Fibroblast of gingiva (primary cell): ENCODE measurements around the gene MIOS.
A peak's percentile ranks its signal among the peaks of the same experiment; 100 is the strongest.

Experiments
- DNase-seq: peaks from one replicate; pipeline ENCODE4 v3.0.0-alpha.2; 2011; ENCODE audit warnings: low read depth

The MIOS gene

DNA sequence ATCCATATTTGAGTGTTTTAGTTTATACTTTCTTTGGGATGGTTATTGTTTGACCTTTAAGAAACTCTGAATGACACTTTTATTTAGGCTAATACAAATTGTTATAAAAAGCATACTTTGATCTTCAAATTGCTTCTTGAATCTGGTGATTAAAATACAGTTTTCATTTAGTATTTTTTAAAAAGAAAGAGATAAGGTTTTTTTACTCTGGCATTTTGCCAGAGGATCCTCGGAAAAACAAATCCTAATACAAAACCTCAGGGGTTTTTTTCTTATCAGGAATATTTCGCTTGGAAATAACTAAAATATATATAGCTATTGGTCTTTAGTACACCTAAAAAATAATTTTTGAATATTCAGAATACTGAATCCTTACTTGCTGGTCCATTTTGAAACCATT, 17.0 kb downstream of the MIOS start:
- DNase-seq: no peak

DNA sequence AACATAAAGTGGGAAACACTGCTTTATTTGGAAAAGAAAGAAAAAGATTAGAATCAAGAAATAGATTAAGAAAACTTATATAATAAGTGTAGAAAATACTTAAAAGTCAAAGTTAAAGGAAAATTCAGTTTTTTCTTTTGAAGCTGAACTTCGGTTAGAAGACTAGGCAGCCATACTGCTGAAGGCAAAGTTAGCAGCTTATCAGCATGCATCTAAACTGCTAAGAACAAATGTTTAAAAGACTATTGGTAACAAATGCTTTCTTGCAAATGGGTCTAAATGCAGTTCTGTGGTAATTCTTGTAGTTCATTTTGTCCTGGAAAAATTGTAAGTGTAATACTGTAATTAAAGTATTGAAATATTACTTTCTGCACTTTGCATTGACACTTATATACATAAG, 18.0 kb downstream of the MIOS start:
- DNase-seq: no peak

DNA sequence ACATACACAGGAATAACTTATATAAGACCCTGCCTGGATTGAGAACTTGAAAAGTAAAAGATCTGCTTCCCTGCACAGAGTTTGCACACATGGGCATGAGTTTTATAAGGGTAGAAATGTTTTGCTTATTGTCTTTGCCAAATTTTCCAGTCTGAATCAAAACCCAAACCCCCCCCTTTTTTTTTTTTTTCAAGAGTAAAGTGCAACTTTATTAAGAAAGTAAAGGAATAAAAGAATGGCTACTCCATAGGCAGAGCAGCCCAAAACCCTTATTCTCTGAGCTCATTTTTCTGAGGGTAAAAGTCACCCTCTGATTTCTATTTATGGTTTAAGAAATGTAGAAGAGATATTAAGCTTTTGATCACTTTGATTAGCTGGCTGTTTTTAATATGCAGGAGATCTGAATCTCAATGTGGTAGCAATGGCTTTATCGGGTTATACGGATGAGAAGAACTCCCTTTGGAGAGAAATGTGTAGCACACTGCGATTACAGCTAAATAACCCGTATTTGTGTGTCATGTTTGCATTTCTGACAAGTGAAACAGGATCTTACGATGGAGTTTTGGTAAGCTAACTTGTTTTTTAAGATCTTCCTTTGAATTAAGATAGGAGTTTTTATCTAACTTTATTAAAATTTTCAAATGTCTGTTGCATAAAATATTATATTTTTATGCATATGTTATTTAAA, 18.7 kb downstream of the MIOS start:
- no peak for DNase-seq

DNA sequence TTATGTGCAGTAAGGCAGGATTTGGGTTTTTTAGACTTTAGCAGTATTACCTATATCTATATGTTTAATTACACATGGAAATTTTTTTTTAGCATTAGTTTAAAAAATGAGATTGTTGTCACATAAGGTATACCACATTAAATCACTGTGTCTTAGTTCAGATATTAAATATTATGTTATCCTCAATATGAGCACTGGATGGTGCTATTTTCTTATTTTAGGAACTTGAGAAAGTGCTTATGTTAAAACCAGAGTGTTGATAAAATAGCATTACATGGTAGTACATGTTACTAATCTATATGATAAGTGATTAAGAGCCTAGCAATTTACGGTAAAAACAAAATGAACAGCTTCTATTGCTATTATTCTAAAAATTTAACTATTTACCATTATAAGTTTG, 28.8 kb downstream of the MIOS start:
- peak; percentile 16 for DNase-seq

DNA sequence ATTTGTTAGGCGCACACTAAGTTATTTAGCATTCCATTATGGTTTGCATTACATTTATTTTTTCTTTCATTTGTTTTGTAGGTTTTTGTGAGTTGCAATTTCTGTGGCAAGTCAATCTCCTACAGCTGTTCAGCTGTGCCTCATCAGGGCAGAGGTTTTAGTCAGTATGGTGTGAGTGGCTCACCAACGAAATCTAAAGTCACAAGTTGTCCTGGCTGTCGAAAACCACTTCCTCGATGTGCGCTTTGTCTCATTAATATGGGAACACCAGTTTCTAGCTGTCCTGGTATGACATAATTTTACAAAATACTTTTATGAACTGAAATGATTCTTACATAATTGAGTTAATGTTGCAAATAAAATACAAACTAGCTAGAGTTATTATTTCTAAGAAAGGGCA, 29.5 kb downstream of the MIOS start:
- no peak for DNase-seq

DNA sequence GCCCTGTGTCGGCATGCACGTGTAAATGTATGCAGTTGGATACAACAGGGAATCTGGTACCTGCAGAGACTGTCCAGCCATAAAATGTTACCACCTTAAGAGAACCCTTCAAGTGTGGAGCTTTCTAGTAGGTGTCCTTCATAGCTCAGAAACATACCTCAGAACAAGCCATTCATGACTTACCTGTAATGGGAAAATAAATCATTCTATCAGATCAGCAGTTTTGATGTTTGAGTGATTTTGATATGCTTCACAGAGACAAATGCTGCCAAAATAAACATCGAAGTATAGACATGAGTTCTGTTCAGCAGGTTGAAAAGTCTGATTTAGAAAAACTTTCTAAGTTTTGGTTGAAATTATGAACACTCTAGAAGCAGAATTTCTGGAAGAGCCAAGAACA, 40.3 kb downstream of the MIOS start:
- no peak for DNase-seq

DNA sequence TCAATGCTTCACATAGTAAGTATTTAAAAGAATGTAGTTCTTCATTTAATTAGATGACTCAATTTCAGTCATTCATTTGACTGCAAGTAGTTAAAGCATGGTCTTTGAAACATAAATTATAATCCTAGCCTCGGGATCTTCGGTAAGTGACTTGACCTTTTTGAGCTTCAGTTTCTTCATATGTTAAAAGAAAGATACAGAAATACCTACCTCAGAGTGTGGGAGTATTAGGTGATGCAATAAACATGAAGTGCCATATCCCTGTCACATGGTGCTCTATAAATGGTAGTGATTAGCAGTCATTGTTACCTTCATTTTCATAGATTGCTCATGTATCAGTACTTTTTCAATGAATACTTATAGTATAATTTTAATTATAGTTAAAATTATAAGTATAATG, 42.6 kb downstream of the MIOS start:
- DNase-seq: no peak

DNA sequence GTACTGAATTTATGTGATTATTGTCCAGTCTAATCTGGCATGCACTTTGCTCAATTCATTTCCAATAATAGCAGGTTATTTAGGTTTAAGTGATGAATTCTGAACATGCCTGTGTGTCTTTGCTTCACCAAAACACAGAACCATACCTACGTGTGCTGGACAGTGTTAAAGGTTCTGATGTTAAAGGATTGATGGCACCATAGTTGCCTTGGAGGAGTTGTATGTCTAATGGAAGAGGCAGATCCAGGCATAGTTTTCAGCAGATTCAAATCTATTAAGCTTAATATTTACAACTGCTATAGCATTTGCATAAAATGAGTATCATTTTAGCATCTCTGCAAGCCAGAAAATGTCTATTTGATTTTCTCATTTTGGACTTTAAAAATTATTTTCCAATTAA, 45.8 kb downstream of the MIOS start:
- DNase-seq: no peak

DNA sequence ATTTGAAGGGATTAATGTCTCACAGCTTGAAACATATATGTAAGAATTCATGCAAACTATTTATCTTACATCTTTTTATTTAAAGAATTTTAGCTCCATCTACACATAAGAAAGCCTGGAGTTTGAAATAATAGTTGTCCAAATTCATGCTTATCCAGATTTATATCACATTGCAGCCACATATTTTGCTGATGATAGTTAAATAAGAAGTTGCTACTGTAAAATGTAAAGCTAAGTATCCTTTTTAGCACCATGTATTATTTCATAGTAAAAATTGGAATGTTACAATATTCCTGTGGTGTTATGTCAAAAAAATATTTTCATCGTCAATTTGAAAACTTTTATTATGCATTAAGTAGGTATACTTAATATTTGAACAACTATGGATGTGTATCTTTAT, 46.5 kb downstream of the MIOS start:
- no peak for DNase-seq

DNA sequence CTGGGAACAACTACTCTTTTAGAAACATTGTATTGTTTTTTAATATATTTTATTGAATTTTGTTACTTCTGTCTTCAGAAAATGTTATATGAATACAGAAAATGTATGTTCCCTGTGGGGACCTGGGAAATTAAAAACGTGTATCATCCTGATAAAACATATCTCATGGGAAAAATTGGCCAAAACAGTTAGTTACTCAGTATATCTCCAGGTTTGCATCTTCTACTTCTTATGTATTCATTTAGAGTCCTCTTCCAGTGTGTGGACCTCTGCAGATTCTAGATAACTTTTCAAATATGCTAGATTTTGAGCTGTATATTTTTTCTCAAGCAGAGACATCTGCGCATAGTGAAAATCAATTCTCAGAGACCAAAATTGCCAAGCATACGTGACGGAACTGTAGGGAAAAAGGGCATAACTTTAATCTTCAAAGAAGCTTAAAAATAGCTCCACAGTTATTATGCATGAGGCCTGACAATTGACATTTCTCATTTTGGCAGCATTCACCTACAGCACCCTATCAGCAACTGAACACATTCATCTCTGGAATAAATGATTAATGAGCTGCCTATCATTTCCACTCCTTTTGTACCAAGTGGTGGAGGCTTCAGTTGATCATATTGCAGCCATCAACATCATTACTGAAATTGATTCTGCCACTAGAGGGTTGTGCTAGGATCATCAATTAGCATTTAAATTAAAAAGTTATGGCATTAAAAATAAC, 47.5 kb downstream of the MIOS start:
- no peak for DNase-seq

DNA sequence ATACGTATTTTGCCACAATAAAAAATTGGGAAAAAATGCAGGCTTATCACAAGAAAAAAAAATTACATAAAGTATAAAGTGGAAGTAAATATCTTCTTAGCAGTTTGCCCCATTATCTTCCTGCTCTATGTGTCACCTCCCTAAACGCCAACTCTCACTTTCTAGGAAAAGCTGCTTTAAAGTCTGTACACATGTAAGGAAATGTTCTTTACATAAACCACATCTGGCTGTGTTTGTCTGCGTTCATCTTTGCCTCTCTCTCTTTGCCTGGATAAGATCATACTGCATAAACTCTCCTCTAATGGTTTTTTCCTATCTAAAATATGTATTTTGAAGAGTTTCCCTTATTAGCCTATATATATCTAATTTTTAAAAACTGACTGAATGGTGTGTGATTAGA, 50.9 kb downstream of the MIOS start:
- DNase-seq: no peak

DNA sequence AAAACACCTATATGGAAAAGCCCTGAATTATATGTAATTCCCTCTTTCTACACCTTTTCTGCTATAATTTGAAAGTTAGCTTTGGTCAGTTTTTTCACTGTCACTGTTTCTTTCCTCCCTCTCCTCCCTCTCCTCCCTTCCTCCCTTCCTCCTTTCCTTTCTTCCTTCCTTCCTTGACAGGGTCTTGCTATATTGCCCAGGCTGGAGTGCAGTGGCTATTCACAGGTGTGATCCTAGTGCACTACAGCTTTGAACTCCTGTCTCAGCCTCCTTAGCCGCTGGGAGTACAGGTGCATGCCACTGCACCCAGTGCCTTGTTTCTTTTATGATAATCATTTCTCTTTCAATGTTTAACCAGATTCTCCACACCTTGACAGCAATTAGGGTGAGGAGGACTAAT, 51.7 kb downstream of the MIOS start:
- no peak for DNase-seq

DNA sequence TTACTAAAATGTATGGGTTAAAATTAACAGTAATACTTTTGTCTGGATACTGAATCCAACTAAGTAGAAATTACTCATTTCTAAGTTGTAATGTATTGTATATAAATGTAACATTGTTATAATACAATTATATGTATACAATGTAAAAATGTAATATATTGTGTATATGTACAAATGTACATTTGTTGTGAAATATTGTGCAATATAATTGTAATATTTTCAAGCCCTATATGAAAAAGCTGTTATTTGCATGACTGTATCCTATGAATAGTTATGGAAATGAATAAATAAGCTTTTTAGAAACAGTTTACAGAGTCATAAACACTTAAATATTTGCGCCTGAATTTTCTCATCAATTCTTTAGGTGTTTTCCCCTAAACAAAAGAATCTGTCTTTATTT, 53.6 kb downstream of the MIOS start:
- DNase-seq: no peak

DNA sequence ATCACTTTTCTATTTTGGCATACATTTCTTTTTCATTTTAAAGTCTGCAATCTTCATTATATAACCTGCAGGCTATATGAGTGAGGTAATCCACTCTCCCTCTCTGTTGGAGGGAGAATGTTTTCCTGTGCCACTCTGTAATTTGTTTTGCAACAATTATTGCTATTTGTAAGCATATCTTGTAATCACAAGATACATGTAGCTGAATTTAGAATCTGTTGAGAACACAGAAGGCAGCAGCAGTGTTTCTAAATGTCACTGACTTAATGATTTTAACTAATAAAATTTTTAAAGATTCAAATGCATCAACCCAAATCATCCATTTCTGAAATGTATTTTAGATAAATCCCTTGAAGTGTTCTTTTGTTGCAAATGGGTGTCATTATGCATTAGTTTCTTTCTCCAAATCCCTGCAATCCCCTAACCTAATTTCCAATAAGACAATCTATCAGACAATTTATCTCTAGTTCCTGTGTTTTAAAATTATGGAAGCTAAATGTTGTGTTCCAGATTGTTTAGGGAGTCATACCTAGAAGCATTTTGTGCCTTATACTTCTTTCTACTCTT, 54.0 kb downstream of the MIOS start:
- no peak for DNase-seq

DNA sequence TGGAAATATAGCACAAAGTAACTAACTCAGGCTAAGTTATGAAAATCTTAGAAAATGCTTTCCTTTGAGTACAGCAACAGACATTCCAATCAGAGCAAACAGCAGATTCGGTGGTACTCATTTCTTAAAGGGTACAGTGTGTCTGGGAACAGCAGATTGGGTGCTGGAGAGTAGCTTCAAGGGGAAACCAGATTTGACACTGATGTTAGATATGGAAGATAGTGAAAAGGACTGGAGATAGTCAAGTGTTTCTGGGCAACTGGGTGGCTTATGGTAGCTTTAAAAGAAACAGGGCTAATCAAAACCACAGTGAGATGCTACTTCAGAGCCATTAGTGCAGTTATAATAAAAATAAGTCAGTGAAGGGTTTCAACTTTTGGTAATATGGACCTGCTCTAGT, 61.8 kb downstream of the MIOS start:
- DNase-seq: no peak

DNA sequence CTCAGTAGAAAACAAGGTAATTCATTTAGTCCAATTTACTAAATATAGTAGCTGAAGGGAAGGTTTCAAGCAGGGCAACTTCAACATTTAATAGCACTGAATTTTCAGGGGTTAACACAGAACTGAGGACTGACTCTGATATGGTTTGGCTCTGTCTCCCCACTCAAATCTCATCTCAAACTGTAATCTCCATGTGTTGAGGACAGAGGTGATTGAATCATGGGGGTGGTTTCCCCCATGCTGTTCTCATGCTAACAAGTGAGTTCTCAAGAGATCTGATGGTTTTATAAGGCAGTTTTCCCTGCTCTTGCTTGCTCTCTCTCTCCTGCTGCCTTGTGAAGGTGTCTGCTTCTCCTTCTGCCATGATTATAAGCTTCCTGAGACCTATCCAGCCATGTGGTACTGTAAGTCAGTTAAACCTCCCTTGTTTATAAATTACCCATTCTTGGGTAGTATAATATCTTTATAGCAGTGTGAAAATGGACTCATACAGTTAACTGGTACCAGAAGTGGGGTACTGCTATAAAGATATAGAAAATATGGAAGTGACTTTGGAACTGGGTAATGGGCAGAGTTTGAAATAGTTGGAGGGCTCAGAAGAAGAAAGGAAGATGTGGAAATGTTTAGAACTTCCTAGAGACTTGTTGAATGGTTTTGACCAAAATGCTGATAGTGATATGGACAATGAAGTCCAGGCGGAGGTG, 64.1 kb downstream of the MIOS start:
- no peak for DNase-seq

DNA sequence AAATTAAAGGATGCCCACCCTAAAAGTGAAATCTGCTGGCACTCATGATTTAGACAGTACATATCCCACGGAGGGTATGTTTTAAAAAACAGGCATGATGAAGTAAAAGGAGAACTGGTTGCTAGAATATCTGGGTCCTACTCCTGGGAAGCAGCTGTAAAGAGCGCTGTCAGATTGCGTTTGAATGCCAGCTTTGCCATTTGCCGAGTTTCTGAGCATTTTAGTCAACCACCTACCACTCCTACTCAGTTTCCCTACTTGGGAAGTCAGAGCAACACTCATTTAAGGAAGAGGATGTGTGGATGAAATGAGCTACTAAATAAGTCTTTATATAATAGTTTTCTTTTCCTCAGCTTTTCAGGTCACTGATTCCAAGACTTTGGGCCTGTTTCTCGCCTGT, 72.7 kb downstream of the MIOS start:
- no peak for DNase-seq

DNA sequence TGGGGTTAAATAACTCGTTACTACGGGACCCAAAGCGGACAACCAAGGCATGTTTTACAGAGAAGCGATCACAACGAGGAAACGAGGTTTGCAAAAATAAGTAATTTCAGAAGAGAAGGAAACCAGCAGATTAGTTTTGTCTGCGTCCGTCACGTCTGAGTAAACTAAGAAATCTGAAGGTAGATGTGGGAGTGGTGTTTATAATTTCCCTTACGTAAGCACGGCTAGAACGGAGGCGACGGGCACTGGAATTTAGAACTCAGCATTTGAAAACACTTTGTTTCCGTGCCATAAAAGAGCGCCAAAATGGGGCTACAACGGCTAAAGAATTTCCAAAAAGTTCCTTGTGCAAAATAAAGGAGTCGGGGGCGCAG, 73.2 kb downstream of the MIOS start:
- no peak for DNase-seq

DNA sequence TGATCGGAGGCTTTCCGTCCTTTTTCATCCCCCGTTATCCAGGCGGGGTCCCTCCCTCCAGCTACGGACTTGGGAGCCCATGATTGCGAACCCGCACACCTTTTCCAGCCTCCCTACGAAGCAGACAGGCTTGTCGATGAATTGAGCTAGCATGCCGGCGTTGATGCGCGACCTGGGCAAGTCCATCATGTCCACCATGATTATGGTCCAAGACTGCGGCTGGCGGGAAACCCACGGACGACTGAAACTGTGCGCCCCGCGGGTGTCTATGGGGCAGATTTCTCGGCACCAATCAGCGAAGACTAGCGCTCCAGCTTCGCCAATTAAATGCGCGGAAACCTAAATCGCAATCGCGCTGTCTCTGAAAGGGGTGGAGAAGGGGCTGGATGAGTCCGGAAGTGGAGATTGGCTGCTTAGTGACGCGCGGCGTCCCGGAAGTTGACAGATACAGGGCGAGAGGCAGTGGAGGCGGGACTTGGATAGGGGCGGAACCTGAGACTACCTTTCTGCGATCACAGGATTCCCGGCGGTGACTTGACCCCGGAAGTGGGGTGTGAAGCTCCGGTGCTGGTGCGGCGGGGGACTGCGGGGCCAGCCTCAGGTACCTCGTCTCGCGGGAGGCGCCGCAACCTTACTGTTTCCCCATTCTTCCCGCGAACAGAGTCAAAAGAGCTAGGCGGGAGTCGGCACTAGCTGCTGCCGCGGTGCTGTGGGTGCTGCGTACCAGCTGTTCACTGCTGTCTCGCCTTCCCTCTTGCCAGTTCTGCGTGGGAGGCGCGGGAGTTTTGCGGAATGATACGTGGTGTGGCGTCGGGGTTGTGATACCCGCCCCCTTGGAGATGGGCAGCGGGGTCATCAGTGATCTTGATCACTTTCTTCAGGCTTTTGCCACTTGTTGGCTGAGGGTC, 73.8 kb downstream of the MIOS start, which contains the start of gene UMAD1:
Gene UMAD1 (plus strand): TSS at position 532 of the 908 bp plus-strand sequence. CDS start 32,620 bp downstream, outside the sequence.
- DNase-seq: peak; percentile 98

DNA sequence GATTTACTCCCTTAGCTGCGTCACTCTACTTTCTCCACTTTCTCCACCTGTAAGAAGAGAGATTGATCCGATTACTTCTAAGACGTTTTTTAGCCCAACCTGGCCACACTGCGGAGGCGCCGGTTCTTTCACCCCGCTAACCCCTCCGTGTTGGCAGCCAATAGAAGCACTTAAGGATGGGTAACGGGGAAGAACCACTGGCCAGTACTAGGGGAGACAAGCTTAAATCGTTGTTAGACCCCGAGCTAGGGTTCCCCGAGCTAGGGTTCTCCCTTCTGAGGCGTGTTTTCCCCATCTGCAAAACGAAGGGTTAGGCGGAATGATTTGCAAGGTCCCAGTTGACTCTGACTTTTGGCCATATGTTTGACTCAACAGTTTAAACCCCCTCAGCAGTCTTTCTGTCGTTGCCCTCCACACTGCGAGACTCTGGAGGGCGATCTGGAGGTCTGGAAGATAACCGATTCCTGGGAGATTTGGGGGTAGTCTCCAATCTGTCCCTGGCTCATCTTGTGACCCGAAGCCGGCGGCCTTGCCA, 74.5 kb downstream of the MIOS start:
- no peak for DNase-seq

DNA sequence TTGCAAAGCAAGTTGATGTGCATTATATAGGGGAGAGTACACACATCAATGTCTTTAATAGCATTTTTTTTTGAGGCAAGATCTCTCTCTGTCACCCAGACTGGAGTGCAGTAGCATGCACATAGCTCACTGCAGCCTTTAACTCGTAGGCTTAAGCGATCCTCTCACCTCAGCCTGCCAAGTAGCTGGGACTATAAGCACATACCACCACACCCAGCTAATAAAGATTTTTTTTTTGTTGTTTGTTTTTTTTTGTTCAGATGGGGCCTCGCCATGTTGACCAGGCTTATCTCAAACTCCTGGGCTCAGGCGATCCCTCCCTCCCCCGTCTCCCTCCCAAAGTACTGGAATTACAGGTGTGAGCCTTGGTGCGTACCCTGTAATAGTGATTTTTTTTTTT, 75.4 kb downstream of the MIOS start:
- DNase-seq: no peak
